ENCODE measurements around the gene C17orf100. TPM values are rescaled to one million over a fixed set of nuclear protein-coding genes. Genes with fewer than 3 reads are reported as not detected.
"Not testable (repeated sequence)": the region's sequence is repeated elsewhere in the genome, so short reads cannot be mapped to it uniquely, and the experiment has no call there.

The C17orf100 gene
- total RNA-seq, 1 donor from 2014 or later: 6.1 TPM

GRCh38 chr17:6660805-6661463, 9.4 kb downstream of the C17orf100 start:
- Mint-ChIP-seq H3K27ac (no peak overlapping the region), H3K9me3 (no peaks in the 10 kb centered on the region), H3K4me1 (peaks cover 2% of the 10 kb centered on the region), H3K36me3 (peaks cover 2% of the 10 kb centered on the region), H3K27me3 (ENCODE audit: low read depth) (peaks cover 69% of the 10 kb centered on the region), H3K4me3 (no peak overlapping the region)
- DNase-seq (ENCODE audit: low spot score in 2 of 2, unreplicated experiment in 2 of 2): no peak
- no peak for TF ChIP-seq CTCF (IDR thresholded peaks at IDR 0.05; ENCODE audit: unreplicated experiment)

- no peak for DNase-seq (ENCODE audit: low spot score in 2 of 2, unreplicated experiment in 2 of 2)
Observed at GRCh38 chr17:6661464-6661848, 9.9 kb downstream of the C17orf100 start.

GRCh38 chr17:6663200-6663599, 11.6 kb downstream of the C17orf100 start:
- not testable (repeated sequence) for H3K9me3 Mint-ChIP-seq; H3K36me3 Mint-ChIP-seq; H3K4me1 Mint-ChIP-seq; DNase-seq (ENCODE audit: low spot score in 2 of 2, unreplicated experiment in 2 of 2); H3K4me3 Mint-ChIP-seq; H3K27ac Mint-ChIP-seq
- H3K27me3 Mint-ChIP-seq (ENCODE audit: low read depth): peaks cover 65% of the 10 kb centered on the region

More at GRCh38 chr17:6661464-6661848, 9.9 kb downstream of the C17orf100 start:
- H3K4me3 Mint-ChIP-seq: no peak overlapping the region
- H3K27ac Mint-ChIP-seq: no peak overlapping the region
- no peak for TF ChIP-seq CTCF (IDR thresholded peaks at IDR 0.05; ENCODE audit: unreplicated experiment)
- H3K4me1 Mint-ChIP-seq: no peaks in the 10 kb centered on the region
- peaks cover 2% of the 10 kb centered on the region for H3K36me3 Mint-ChIP-seq
- H3K27me3 Mint-ChIP-seq (ENCODE audit: low read depth): peaks cover 68% of the 10 kb centered on the region
- H3K9me3 Mint-ChIP-seq: no peaks in the 10 kb centered on the region

- Mint-ChIP-seq H3K4me1 (no peaks in the 10 kb centered on the region), H3K36me3 (no peaks in the 10 kb centered on the region)
Observed at GRCh38 chr17:6666077-6666521, 14.5 kb downstream of the C17orf100 start.

GRCh38 chr17:6666557-6666956, 15.0 kb downstream of the C17orf100 start:
- H3K36me3 Mint-ChIP-seq: no peaks in the 10 kb centered on the region
- TF ChIP-seq CTCF (IDR thresholded peaks at IDR 0.05; ENCODE audit: unreplicated experiment): no peak

More at GRCh38 chr17:6666077-6666521, 14.5 kb downstream of the C17orf100 start:
- TF ChIP-seq CTCF (IDR thresholded peaks at IDR 0.05; ENCODE audit: unreplicated experiment): peak; percentile 81
- peak; percentile 53 to 71 for DNase-seq (ENCODE audit: low spot score in 2 of 2, unreplicated experiment in 2 of 2)
- H3K27me3 Mint-ChIP-seq (ENCODE audit: low read depth): peaks cover 56% of the 10 kb centered on the region
- no peak overlapping the region for H3K4me3 Mint-ChIP-seq
- no peaks in the 10 kb centered on the region for H3K9me3 Mint-ChIP-seq
- H3K27ac Mint-ChIP-seq: no peak overlapping the region

GRCh38 chr17:6667516-6667915, 16.0 kb downstream of the C17orf100 start:
- Mint-ChIP-seq H3K4me3 (no peak overlapping the region), H3K27me3 (ENCODE audit: low read depth) (peaks cover 43% of the 10 kb centered on the region), H3K9me3 (no peaks in the 10 kb centered on the region), H3K27ac (no peak overlapping the region), H3K4me1 (no peaks in the 10 kb centered on the region), H3K36me3 (no peaks in the 10 kb centered on the region)
- TF ChIP-seq CTCF (IDR thresholded peaks at IDR 0.05; ENCODE audit: unreplicated experiment): no peak
- DNase-seq (ENCODE audit: low spot score in 2 of 2, unreplicated experiment in 2 of 2): no peak

More at GRCh38 chr17:6666557-6666956, 15.0 kb downstream of the C17orf100 start:
- Mint-ChIP-seq H3K4me3 (no peak overlapping the region), H3K4me1 (no peaks in the 10 kb centered on the region), H3K27ac (no peak overlapping the region), H3K27me3 (ENCODE audit: low read depth) (peaks cover 51% of the 10 kb centered on the region), H3K9me3 (no peaks in the 10 kb centered on the region)
- no peak for DNase-seq (ENCODE audit: low spot score in 2 of 2, unreplicated experiment in 2 of 2)
